Measurements from ENCODE around the gene LHX4.

Gene LHX4

DNA sequence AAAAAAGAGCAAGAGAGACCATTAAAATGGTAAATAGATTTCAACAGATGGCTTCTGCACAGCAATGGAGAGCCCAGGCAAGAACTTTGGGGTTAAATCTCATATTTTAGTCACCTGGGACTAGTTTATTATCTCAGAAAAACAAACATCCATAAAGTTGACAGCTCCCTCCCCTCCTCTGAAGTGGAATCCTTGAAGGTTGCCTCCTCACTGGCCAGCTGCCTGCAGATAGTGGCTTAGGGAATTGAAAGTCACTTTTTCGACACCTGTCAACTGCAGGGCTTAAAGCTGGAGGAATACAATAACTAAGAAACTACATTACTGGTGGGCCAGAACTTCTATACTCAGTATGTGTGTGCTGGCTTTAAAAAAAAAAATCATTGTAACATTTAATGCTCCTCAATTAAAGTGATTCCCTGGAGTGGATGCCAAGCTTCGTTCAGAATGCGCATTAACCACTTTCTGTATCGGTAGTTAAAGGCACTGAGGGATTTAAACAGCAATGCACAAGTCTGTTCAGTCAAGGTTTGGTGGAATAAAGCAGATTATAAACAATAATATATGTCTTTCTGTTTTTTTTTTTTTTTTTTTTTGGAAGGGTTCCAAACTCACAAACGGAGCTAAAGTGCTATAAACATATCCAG, 52.5 kb downstream of the LHX4 start:
- no peak for DNase-seq (ENCODE audit: low read depth, low spot score)
- no peak overlapping the region for H3K4me3 ChIP-seq (ENCODE audit: low read depth, low read length)
- in situ Hi-C loops (cut with HindIII; ENCODE audit: low sequenced_read_pairs): no loop called here
- TF ChIP-seq, protein P1, sequence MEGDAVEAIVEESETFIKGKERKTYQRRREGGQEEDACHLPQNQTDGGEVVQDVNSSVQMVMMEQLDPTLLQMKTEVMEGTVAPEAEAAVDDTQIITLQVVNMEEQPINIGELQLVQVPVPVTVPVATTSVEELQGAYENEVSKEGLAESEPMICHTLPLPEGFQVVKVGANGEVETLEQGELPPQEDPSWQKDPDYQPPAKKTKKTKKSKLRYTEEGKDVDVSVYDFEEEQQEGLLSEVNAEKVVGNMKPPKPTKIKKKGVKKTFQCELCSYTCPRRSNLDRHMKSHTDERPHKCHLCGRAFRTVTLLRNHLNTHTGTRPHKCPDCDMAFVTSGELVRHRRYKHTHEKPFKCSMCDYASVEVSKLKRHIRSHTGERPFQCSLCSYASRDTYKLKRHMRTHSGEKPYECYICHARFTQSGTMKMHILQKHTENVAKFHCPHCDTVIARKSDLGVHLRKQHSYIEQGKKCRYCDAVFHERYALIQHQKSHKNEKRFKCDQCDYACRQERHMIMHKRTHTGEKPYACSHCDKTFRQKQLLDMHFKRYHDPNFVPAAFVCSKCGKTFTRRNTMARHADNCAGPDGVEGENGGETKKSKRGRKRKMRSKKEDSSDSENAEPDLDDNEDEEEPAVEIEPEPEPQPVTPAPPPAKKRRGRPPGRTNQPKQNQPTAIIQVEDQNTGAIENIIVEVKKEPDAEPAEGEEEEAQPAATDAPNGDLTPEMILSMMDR (IDR thresholded peaks at IDR 0.05; ENCODE audit: low read depth, low read length): no peak

DNA sequence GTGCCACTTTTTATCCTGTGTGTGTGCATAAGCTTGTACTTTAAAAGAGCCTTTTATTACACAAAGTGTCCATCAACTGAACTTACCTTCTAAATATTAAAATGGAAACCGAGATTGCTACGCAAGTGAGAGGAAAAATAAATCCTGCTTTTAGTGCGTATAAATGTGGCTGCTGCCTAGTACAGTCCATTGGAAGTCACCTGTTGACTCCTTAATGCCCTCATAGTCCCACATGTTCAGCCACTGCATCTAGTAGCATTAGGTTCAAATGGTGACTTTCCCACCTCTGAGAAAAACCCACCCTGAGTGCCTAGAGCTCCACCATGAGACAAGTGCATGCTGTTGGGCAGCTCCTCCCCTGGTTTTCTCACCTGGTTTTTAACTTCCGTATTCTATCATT, 53.0 kb downstream of the LHX4 start:
- no peak for DNase-seq (ENCODE audit: low read depth, low spot score)
- in situ Hi-C loops (cut with HindIII; ENCODE audit: low sequenced_read_pairs): no loop called here
- H3K4me3 ChIP-seq (ENCODE audit: low read depth, low read length): no peak overlapping the region
- TF ChIP-seq, protein P1 (IDR thresholded peaks at IDR 0.05; ENCODE audit: low read depth, low read length): no peak

DNA sequence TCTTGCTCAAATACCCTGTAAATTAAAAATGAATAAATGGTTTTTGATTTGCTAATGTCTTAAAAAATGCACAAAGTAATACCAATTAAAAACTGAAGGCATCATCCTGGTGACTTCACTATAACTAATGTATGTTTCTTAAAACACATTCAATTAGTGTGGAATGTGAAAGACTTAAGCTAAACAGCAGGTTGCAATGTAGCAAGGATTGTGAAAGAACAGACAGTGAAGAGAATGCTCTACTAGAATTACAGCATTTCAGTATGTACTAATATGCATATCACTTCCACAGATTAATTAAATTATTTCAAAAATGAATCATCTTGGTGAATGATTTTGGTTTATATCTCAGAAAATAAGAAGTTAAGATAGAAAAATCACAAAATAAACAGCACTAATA, 56.4 kb downstream of the LHX4 start:
- no peak overlapping the region for H3K4me3 ChIP-seq (ENCODE audit: low read depth, low read length)
- DNase-seq (ENCODE audit: low read depth, low spot score): no peak
- in situ Hi-C loops (cut with HindIII; ENCODE audit: low sequenced_read_pairs): no loop called here
- TF ChIP-seq, protein P1 (IDR thresholded peaks at IDR 0.05; ENCODE audit: low read depth, low read length): no peak

GRCh38 chr1:180287988-180288705, 58.1 kb downstream of the LHX4 start:
- DNase-seq (ENCODE audit: low read depth, low spot score): no peak
- in situ Hi-C loops (cut with HindIII; ENCODE audit: low sequenced_read_pairs): no loop called here
- TF ChIP-seq, protein P1 (IDR thresholded peaks at IDR 0.05; ENCODE audit: low read depth, low read length): no peak
- H3K4me3 ChIP-seq (ENCODE audit: low read depth, low read length): no peak overlapping the region

GRCh38 chr1:180288940-180289339, 58.9 kb downstream of the LHX4 start:
- H3K4me3 ChIP-seq (ENCODE audit: low read depth, low read length): no peak overlapping the region
- TF ChIP-seq, protein P1 (IDR thresholded peaks at IDR 0.05; ENCODE audit: low read depth, low read length): no peak
- in situ Hi-C loops (cut with HindIII; ENCODE audit: low sequenced_read_pairs): no loop called here
- DNase-seq (ENCODE audit: low read depth, low spot score): no peak

DNA sequence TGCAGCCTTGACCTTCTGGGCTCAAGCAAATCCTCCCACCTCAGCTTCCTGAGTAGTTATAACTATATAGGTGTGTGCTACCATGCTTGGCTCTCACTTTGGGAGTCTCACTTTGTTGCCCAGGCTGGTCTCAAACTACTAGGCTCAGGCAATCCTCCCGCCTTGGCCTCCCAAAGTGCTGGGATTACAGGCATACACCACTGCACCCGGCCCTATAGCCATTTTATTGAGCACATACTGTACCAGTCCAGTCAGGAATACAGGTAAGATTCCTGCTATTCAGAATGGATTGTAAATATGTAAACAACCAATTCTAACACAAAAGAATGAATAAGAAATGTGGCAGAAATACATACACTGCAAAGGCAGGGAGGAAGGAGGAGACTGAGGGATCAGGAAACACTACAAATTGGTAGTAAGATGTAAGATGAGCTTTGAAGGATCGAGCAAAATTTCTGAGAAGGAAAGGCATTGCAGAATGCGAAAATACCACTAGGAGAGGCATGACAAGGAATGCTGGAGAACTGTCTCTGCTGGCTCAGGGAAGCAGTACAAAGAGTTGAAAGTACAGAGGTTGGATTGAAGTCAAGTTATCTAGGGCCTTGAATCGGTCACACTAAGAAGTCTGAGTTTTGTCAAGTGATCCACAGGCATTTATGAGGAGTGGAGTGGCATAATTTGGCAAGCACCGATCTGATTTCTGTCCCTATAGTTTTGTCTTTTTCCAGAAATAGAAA, 60.4 kb downstream of the LHX4 start:
- TF ChIP-seq, protein P1 (IDR thresholded peaks at IDR 0.05; ENCODE audit: low read depth, low read length): no peak
- in situ Hi-C loops (cut with HindIII; ENCODE audit: low sequenced_read_pairs): no loop called here
- H3K4me3 ChIP-seq (ENCODE audit: low read depth, low read length): no peak overlapping the region
- no peak for DNase-seq (ENCODE audit: low read depth, low spot score)
